ENCODE data around the gene FERMT2.

DNA sequence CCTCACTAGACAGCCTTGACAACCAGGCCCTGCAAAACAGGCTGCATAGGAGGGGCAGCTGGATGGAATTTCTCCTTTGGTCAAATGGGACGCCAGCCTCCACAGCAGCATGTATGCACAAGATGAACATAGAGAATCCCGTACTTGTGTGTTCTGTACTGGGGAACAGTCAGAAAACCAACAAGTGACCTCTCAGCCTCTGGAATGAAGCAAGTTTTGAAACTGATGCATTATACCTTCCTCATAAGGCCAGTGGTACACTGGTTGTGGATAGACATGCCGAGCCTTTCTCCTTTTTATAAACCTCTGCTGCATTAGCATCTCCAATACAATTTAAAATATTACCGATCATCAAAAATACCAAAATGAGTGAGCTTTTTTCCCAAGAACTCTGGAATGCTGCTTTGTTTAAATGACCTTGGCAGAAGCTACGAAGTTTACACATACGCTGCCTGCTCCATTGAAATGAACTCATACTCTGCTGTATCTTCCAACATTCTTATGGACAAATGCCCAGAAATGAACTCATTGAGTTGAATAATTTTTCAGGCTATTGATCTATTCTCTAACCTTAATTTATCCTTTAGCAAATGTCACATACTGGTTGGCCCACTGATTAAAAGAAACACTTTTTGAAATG lies 47.6 kb upstream of the FERMT2 start:
- TF ChIP-seq, protein P1, sequence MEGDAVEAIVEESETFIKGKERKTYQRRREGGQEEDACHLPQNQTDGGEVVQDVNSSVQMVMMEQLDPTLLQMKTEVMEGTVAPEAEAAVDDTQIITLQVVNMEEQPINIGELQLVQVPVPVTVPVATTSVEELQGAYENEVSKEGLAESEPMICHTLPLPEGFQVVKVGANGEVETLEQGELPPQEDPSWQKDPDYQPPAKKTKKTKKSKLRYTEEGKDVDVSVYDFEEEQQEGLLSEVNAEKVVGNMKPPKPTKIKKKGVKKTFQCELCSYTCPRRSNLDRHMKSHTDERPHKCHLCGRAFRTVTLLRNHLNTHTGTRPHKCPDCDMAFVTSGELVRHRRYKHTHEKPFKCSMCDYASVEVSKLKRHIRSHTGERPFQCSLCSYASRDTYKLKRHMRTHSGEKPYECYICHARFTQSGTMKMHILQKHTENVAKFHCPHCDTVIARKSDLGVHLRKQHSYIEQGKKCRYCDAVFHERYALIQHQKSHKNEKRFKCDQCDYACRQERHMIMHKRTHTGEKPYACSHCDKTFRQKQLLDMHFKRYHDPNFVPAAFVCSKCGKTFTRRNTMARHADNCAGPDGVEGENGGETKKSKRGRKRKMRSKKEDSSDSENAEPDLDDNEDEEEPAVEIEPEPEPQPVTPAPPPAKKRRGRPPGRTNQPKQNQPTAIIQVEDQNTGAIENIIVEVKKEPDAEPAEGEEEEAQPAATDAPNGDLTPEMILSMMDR (IDR thresholded peaks at IDR 0.05), result no peak
- no peak for TF ChIP-seq POLR2A (IDR thresholded peaks at IDR 0.05)
- no peak for TF ChIP-seq EP300 (IDR thresholded peaks at IDR 0.05)
- no peak for TF ChIP-seq POLR2AphosphoS5 (IDR thresholded peaks at IDR 0.05)
